HUES64 (cell line): ENCODE data around the gene ACTN4.

ENCODE experiments used
- H3K27ac ChIP-seq: 2 replicates; pipeline ENCODE4 v1.7.0; 2013; ENCODE audit warnings: low read depth, low read length, inconsistent platforms
- H3K27me3 ChIP-seq: 2 replicates; pipeline ENCODE4 v1.6.1; 2013; ENCODE audit warnings: mild to moderate bottlenecking, low read length; ENCODE audit not compliant: insufficient read depth
- H3K36me3 ChIP-seq: 2 replicates; pipeline ENCODE4 v1.6.1; 2013; ENCODE audit warnings: mild to moderate bottlenecking, low read length; ENCODE audit not compliant: insufficient read depth
- H3K4me1 ChIP-seq: 2 replicates; pipeline ENCODE4 v1.6.1; 2013; ENCODE audit warnings: mild to moderate bottlenecking, low read length, moderate library complexity; ENCODE audit not compliant: insufficient read depth
- H3K4me3 ChIP-seq: 2 replicates; pipeline ENCODE4 v1.5.1; 2013; ENCODE audit warnings: mild to moderate bottlenecking, low read length, moderate library complexity
- H3K9ac ChIP-seq: 2 replicates; pipeline ENCODE4 v1.6.1; 2013; ENCODE audit warnings: mild to moderate bottlenecking, low read depth, low read length
- H3K9me3 ChIP-seq: 2 replicates; pipeline ENCODE4 v1.6.1; 2013; ENCODE audit warnings: low read depth, low read length; ENCODE audit not compliant: insufficient read depth
- WGBS: fragments of 150-250, 120-280 bp; methylation state at CpG from one replicate; pipeline ENCODE4 v1.1.7; 2013; ENCODE audit warnings: missing lambda C conversion rate; 5-methylcytosine and 5-hydroxymethylcytosine counted together

ACTN4 gene

GRCh38 chr19:38717051-38717450, 69.6 kb downstream of the ACTN4 start:
- Histone ChIP-seq H3K9ac (no peak overlapping the region), H3K4me1 (no peaks in the 10 kb centered on the region), H3K27ac (no peak overlapping the region), H3K36me3 (peaks cover 95% of the 10 kb centered on the region), H3K27me3 (no peaks in the 10 kb centered on the region), H3K4me3 (no peak overlapping the region), H3K9me3 (no peaks in the 10 kb centered on the region)
- WGBS = 96% methylated on average over 17 of the region's 17 CpGs

GRCh38 chr19:38717855-38718254, 70.4 kb downstream of the ACTN4 start:
- Histone ChIP-seq H3K9ac (no peak overlapping the region), H3K27me3 (no peaks in the 10 kb centered on the region), H3K9me3 (no peaks in the 10 kb centered on the region), H3K27ac (no peak overlapping the region), H3K4me1 (no peaks in the 10 kb centered on the region), H3K4me3 (no peak overlapping the region), H3K36me3 (peaks cover 95% of the 10 kb centered on the region)
- WGBS = 96% methylated on average over 11 of the region's 11 CpGs

DNA sequence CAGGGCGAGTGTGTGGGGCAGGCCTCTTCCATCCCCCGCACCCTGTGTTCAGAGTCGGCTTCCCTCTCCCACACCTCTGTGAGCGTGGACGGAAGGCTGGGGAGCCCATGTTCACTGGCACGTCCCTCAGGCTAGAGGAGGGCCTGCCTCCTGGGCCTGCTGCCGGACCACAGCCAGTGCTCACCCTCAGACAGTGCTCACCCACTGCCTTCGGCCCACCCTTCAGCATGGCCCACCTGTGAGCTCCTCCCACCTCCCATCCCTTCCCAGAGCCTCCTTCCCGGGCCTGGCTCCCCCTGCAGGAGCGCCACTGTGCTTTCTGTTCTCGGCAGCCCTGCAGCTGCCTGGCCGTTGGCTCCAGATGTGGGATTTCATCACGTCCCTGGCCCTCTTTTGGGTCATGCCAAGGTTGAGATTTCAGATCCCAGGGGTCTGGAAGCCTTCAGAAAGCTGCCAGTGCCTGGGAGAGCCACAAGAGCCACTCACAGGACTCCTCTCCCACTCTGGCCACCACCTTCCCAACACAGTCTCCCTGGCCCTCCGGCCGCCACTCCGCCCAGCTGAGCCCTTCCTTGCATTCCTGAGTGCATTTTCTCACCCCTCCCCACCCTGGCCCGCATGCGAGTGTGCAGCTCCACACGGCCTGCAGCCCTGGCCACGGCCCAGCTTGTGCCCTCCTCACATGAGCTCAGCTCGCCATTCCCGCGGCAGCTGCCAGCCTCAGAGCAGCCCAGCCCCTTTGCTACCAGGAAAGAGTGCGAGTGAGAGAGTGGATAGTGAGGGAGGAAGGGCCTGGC, 71.5 kb downstream of the ACTN4 start:
- H3K36me3 ChIP-seq = peaks cover 95% of the 10 kb centered on the region
- H3K9ac ChIP-seq = no peak overlapping the region; the same call in 1 of the 2 replicates
- H3K9me3 ChIP-seq = no peaks in the 10 kb centered on the region
- 0 out of 2 replicates have a peak overlapping the region, but pooled peaks have one; percentile 46 for H3K27ac ChIP-seq
- 86% methylated on average over 24 of the region's 24 CpGs for WGBS
- no peaks in the 10 kb centered on the region for H3K27me3 ChIP-seq
- H3K4me1 ChIP-seq = no peaks in the 10 kb centered on the region
- no peak overlapping the region for H3K4me3 ChIP-seq

DNA sequence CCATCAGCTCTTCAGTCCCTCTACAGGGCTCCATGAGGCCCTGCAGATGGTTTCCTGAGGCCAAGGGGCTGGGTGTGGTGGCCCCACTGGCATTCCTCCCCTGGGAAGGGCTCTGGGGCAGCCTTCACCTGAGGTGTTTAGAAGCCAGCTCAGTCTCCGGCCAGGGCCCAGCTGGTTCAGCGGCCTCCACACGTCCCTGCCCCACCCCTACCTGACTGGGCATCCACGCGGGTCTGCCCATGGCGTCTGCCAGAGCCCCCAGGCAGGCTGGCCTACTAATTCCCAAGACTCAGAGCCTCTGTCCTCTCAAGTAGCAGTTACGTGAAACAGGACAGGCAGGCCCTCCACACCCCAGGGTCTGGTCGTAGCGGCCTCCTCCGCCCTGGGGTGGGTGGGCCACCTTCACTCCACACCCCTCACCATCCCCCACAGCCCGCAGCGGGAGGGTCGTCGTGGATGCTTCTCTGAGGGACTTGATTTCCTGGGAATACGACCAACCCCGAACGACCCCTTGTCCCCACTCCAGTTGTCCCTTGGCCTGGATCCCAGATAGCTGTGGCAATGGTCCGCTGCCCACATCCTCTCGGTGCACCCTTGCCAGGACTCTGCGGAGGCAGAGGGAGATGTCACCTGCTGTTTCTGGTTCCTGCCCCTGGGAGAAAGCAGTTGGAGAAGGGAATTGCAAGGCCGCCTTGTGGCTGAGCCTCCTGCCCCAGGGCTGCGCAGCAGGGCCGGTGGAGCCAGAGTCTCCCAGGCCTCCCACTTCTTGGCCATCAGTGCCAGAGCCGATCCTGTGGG, 72.5 kb downstream of the ACTN4 start:
- peaks cover 95% of the 10 kb centered on the region for H3K36me3 ChIP-seq
- H3K9me3 ChIP-seq = no peaks in the 10 kb centered on the region
- H3K4me3 ChIP-seq = no peak overlapping the region
- H3K4me1 ChIP-seq = no peaks in the 10 kb centered on the region
- no peak overlapping the region for H3K9ac ChIP-seq
- 94% methylated on average over 24 of the region's 24 CpGs for WGBS
- H3K27ac ChIP-seq = no peak overlapping the region
- H3K27me3 ChIP-seq = no peaks in the 10 kb centered on the region

GRCh38 chr19:38720559-38721236, 73.2 kb downstream of the ACTN4 start:
- H3K36me3 ChIP-seq = peaks cover 97% of the 10 kb centered on the region
- H3K4me1 ChIP-seq = no peaks in the 10 kb centered on the region
- no peak overlapping the region for H3K4me3 ChIP-seq
- no peak overlapping the region for H3K27ac ChIP-seq
- H3K27me3 ChIP-seq = no peaks in the 10 kb centered on the region
- 95% methylated on average over 15 of the region's 15 CpGs for WGBS
- no peaks in the 10 kb centered on the region for H3K9me3 ChIP-seq
- H3K9ac ChIP-seq = no peak overlapping the region

- H3K9ac ChIP-seq = no peak overlapping the region
- no peak overlapping the region for H3K27ac ChIP-seq
- WGBS = 95% methylated on average over 20 of the region's 20 CpGs
Measured at GRCh38 chr19:38721496-38721895, 74.0 kb downstream of the ACTN4 start.

GRCh38 chr19:38721979-38722773, 74.7 kb downstream of the ACTN4 start:
- H3K36me3 ChIP-seq = peaks cover 99% of the 10 kb centered on the region
- H3K9ac ChIP-seq = no peak overlapping the region
- H3K4me3 ChIP-seq = no peak overlapping the region
- H3K4me1 ChIP-seq = no peaks in the 10 kb centered on the region
- H3K9me3 ChIP-seq = no peaks in the 10 kb centered on the region
- WGBS = 86% methylated on average over 17 of the region's 17 CpGs
- H3K27me3 ChIP-seq = no peaks in the 10 kb centered on the region
- H3K27ac ChIP-seq = no peak overlapping the region

More at GRCh38 chr19:38721496-38721895, 74.0 kb downstream of the ACTN4 start:
- Histone ChIP-seq H3K27me3 (no peaks in the 10 kb centered on the region), H3K9me3 (no peaks in the 10 kb centered on the region), H3K4me3 (no peak overlapping the region), H3K4me1 (no peaks in the 10 kb centered on the region), H3K36me3 (peaks cover 99% of the 10 kb centered on the region)

- H3K4me3 ChIP-seq = no peak overlapping the region
- 90% methylated on average over 9 of the region's 10 CpGs for WGBS
- H3K4me1 ChIP-seq = no peaks in the 10 kb centered on the region
Measured at GRCh38 chr19:38722947-38723605, 75.6 kb downstream of the ACTN4 start.

GRCh38 chr19:38723606-38723965, 76.1 kb downstream of the ACTN4 start:
- H3K4me1 ChIP-seq = no peaks in the 10 kb centered on the region
- H3K9ac ChIP-seq = no peak overlapping the region
- H3K9me3 ChIP-seq = no peaks in the 10 kb centered on the region
- no peaks in the 10 kb centered on the region for H3K27me3 ChIP-seq
- peaks cover 97% of the 10 kb centered on the region for H3K36me3 ChIP-seq
- no peak overlapping the region for H3K4me3 ChIP-seq
- H3K27ac ChIP-seq = no peak overlapping the region
- WGBS = 89% methylated on average over 11 of the region's 11 CpGs

More at GRCh38 chr19:38722947-38723605, 75.6 kb downstream of the ACTN4 start:
- no peaks in the 10 kb centered on the region for H3K9me3 ChIP-seq
- H3K27me3 ChIP-seq = no peaks in the 10 kb centered on the region
- H3K27ac ChIP-seq = no peak overlapping the region
- no peak overlapping the region for H3K9ac ChIP-seq
- H3K36me3 ChIP-seq = peaks cover 99% of the 10 kb centered on the region
